Islet of Langerhans (tissue), 1 donor: ENCODE data around the gene SERHL2.
"Not testable (repeated sequence)": the region's sequence is repeated elsewhere in the genome, so short reads cannot be mapped to it uniquely, and the experiment has no call there.

Experiments
- FAIRE-seq: peaks from one replicate; lab custom pipeline; 2011; peaks lifted over from hg19 to GRCh38; lab: Jason Lieb, UNC

SERHL2 gene

GRCh38 chr22:42608136-42608822 is 54.5 kb downstream of the SERHL2 start:
- FAIRE-seq = no peak

- FAIRE-seq = no peak
Measured at GRCh38 chr22:42608823-42609361, 55.1 kb downstream of the SERHL2 start.

- no peak for FAIRE-seq
Measured at GRCh38 chr22:42610186-42610585, 56.4 kb downstream of the SERHL2 start.

GRCh38 chr22:42611051-42611450 is 57.3 kb downstream of the SERHL2 start:
- no peak for FAIRE-seq

GRCh38 chr22:42612336-42612735 is 58.6 kb downstream of the SERHL2 start:
- FAIRE-seq = no peak

GRCh38 chr22:42613872-42614301 is 60.1 kb downstream of the SERHL2 start:
- FAIRE-seq = no peak

GRCh38 chr22:42614312-42615091 is 60.7 kb downstream of the SERHL2 start, which contains the start of gene POLDIP3:
Gene POLDIP3, minus strand, starts transcription at chr22:42614883. Its CDS starts 26 bp downstream, at chr22:42614857.
- FAIRE-seq = no peak

GRCh38 chr22:42615092-42615859 is 61.5 kb downstream of the SERHL2 start:
- peak; percentile 92 for FAIRE-seq

GRCh38 chr22:42615860-42616175 is 62.1 kb downstream of the SERHL2 start:
- not testable (repeated sequence) for FAIRE-seq

GRCh38 chr22:42617155-42617983 is 63.6 kb downstream of the SERHL2 start:
- no peak for FAIRE-seq

- no peak for FAIRE-seq
Measured at GRCh38 chr22:42619261-42620063, 65.7 kb downstream of the SERHL2 start.

- no peak for FAIRE-seq
Measured at GRCh38 chr22:42620084-42620483, 66.3 kb downstream of the SERHL2 start.

GRCh38 chr22:42621505-42622002 is 67.8 kb downstream of the SERHL2 start:
- FAIRE-seq = no peak

GRCh38 chr22:42622061-42622710 is 68.4 kb downstream of the SERHL2 start:
- FAIRE-seq = no peak

GRCh38 chr22:42623301-42623751 is 69.6 kb downstream of the SERHL2 start:
- FAIRE-seq = no peak
